Hepatocyte (in vitro differentiated cells): Measurements from ENCODE around the gene DCTPP1. TPM values are rescaled to one million over a fixed set of nuclear protein-coding genes. Genes with fewer than 3 reads are reported as not detected.

Experiments used
- DNase-seq: peaks from one replicate; pipeline ENCODE4 v3.0.0-alpha.2; 2016; ENCODE audit warnings: low spot score
- H2AFZ ChIP-seq: fragments of 200-600 bp; sonication (generic); 2 replicates; pipeline ENCODE4 v1.6.0; 2016; ENCODE audit warnings: antibody characterized with exemption, mild to moderate bottlenecking
- H3K27ac ChIP-seq: fragments of 200-600 bp; sonication (generic); 2 replicates; pipeline ENCODE4 v1.5.1; 2016; ENCODE audit warnings: mild to moderate bottlenecking
- H3K27me3 ChIP-seq: fragments of 200-600 bp; sonication (generic); 2 replicates; pipeline ENCODE4 v1.6.1; 2016
- H3K36me3 ChIP-seq: fragments of 200-600 bp; sonication (generic); replicated peaks from 2 replicates; pipeline ENCODE4 v1.5.1; 2016; ENCODE audit warnings: low read depth; ENCODE audit not compliant: insufficient read depth
- H3K4me1 ChIP-seq: fragments of 200-600 bp; sonication (generic); 2 replicates; pipeline ENCODE4 v1.5.1; 2016; ENCODE audit warnings: mild to moderate bottlenecking, moderate library complexity; ENCODE audit not compliant: insufficient read depth
- H3K4me2 ChIP-seq: fragments of 200-600 bp; sonication (generic); 2 replicates; pipeline ENCODE4 v1.6.0; 2016
- H3K4me3 ChIP-seq: fragments of 200-600 bp; sonication (generic); 2 replicates; pipeline ENCODE4 v1.5.1; 2016; ENCODE audit warnings: mild to moderate bottlenecking
- H3K79me2 ChIP-seq: fragments of 200-600 bp; sonication (generic); 2 replicates; pipeline ENCODE4 v1.6.0; 2017; ENCODE audit warnings: mild to moderate bottlenecking
- H3K9me2 ChIP-seq: fragments of 200-600 bp; sonication (generic); replicated peaks from 2 replicates; pipeline ENCODE4 v1.6.0; 2017; ENCODE audit warnings: mild to moderate bottlenecking; ENCODE audit not compliant: insufficient read depth
- H3K9me3 ChIP-seq: fragments of 200-600 bp; sonication (generic); 2 replicates; pipeline ENCODE4 v1.5.1; 2016; ENCODE audit warnings: low read depth, mild to moderate bottlenecking
- H4K20me1 ChIP-seq: fragments of 200-600 bp; sonication (generic); 2 replicates; pipeline ENCODE4 v1.6.0; 2016; ENCODE audit warnings: mild to moderate bottlenecking; ENCODE audit not compliant: insufficient read depth, poor library complexity, severe bottlenecking
- CTCF ChIP-seq: fragments of 200-600 bp; sonication (generic); IDR thresholded peaks from 2 replicates; pipeline ENCODE4 v1.5.1; 2016; ENCODE audit warnings: antibody characterized with exemption, mild to moderate bottlenecking; ENCODE audit not compliant: poor library complexity
- EZH2 ChIP-seq: fragments of 200-600 bp; sonication (generic); IDR thresholded peaks from 2 replicates; pipeline ENCODE4 v1.6.1; 2016; ENCODE audit warnings: antibody characterized with exemption, mild to moderate bottlenecking, borderline replicate concordance
- EZH2phosphoT487 ChIP-seq: fragments of 200-600 bp; sonication (generic); IDR thresholded peaks from one replicate; pipeline ENCODE4 v1.6.1; 2018; ENCODE audit warnings: antibody characterized with exemption, mild to moderate bottlenecking, low read depth, moderate library complexity; ENCODE audit not compliant: unreplicated experiment, severe bottlenecking
- WGBS: methylation state at CpG from one replicate; pipeline ENCODE4 v1.1.6; 2016; ENCODE audit warnings: low lambda C conversion rate; ENCODE audit errors: missing lambda C conversion rate; 5-methylcytosine and 5-hydroxymethylcytosine counted together
- polyA plus RNA-seq: library from polyadenylated mRNA; unstranded; fragments of >200 nt; fragmentation: Nextera tagmentation; extraction: Ambion mirVana; gene quantifications from 2 replicates; pipeline ENCODE4 v1.2.1, GENCODE V29; 2016
- total RNA-seq: library from RNA; depleted of rRNA; stranded (reverse); fragments of >200 nt; gene quantifications from 2 replicates; pipeline ENCODE4 v1.2.3, GENCODE V29; 2014

Gene DCTPP1
- total and polyA plus RNA-seq, 2 experiments from 2014 or later: 25.9 to 36.3 TPM

GRCh38 chr16:30399435-30400186 is 30.2 kb downstream of the DCTPP1 start:
- peak overlapping the region; percentile 66 for H2AFZ ChIP-seq
- peak overlapping the region; percentile 87 for H3K27ac ChIP-seq
- no peaks in the 10 kb centered on the region for H3K4me1 ChIP-seq
- TF ChIP-seq CTCF (no peak), EZH2 (no peak), EZH2phosphoT487 (no peak)
- peaks cover 19% of the 10 kb centered on the region for H3K79me2 ChIP-seq
- 13% methylated on average over 12 of the region's 12 CpGs for whole genome bisulfite sequencing
- H3K9me2 ChIP-seq: no peaks in the 10 kb centered on the region
- no peaks in the 10 kb centered on the region for H3K9me3 ChIP-seq
- H3K27me3 ChIP-seq: no peaks in the 10 kb centered on the region
- no peak for DNase-seq
- peak overlapping the region; percentile 39 for H3K4me3 ChIP-seq
- H3K4me2 ChIP-seq: peak overlapping the region; percentile 94
- H4K20me1 ChIP-seq: no peaks in the 10 kb centered on the region
- H3K36me3 ChIP-seq: no peaks in the 10 kb centered on the region

GRCh38 chr16:30398661-30399434 is 31.0 kb downstream of the DCTPP1 start:
- no peak for DNase-seq
- H3K9me3 ChIP-seq: no peaks in the 10 kb centered on the region
- 92% methylated on average over 21 of the region's 23 CpGs for WGBS
- no peak overlapping the region for H3K4me2 ChIP-seq
- H3K27me3 ChIP-seq: no peaks in the 10 kb centered on the region
- TF ChIP-seq EZH2 (no peak), EZH2phosphoT487 (no peak), CTCF (no peak)
- H2AFZ ChIP-seq: no peak overlapping the region
- peaks cover 8% of the 10 kb centered on the region for H3K4me1 ChIP-seq
- H3K27ac ChIP-seq: peak overlapping the region; percentile 87
- no peak overlapping the region for H3K4me3 ChIP-seq
- no peaks in the 10 kb centered on the region for H3K9me2 ChIP-seq
- no peaks in the 10 kb centered on the region for H3K36me3 ChIP-seq
- H3K79me2 ChIP-seq: peaks cover 19% of the 10 kb centered on the region
- H4K20me1 ChIP-seq: no peaks in the 10 kb centered on the region

- TF ChIP-seq CTCF (no peak), EZH2phosphoT487 (no peak), EZH2 (no peak)
- Histone ChIP-seq H3K79me2 (peaks cover 24% of the 10 kb centered on the region), H3K4me2 (no peak overlapping the region), H3K4me3 (no peak overlapping the region), H3K27me3 (no peaks in the 10 kb centered on the region), H3K27ac (no peak overlapping the region), H3K9me2 (no peaks in the 10 kb centered on the region), H4K20me1 (no peaks in the 10 kb centered on the region), H3K9me3 (no peaks in the 10 kb centered on the region), H3K36me3 (no peaks in the 10 kb centered on the region), H3K4me1 (peaks cover 10% of the 10 kb centered on the region), H2AFZ (no peak overlapping the region)
- WGBS: 95% methylated on average over 37 of the region's 42 CpGs
- no peak for DNase-seq
Observed at GRCh38 chr16:30397776-30398660, 31.8 kb downstream of the DCTPP1 start.
